Breast epithelium (tissue), 3 donors: ENCODE measurements around the gene BRD8.

Source experiments
- CTCF ChIP-seq, 3 donors: fragments of 450-650 bp; IDR thresholded peaks; one replicate each; pipeline ENCODE4 v1.5.1; 2016 to 2017; ENCODE audit warnings: antibody characterized with exemption in 3 of 3, mild to moderate bottlenecking in 3 of 3, moderate library complexity in 3 of 3
- POLR2A ChIP-seq: fragments of 450-650 bp; IDR thresholded peaks from one replicate; pipeline ENCODE4 v1.6.1; 2016; ENCODE audit warnings: antibody characterized with exemption, mild to moderate bottlenecking, moderate library complexity
- POLR2AphosphoS5 ChIP-seq, 3 donors: sonication (generic); formaldehyde crosslinking; IDR thresholded peaks; one replicate each; pipeline ENCODE4 v1.6.1; 2017; ENCODE audit warnings: antibody characterized with exemption in 3 of 3

GRCh38 chr5:138102454-138103318 lies 75.7 kb downstream of the BRD8 start:
- TF ChIP-seq CTCF (IDR thresholded peaks at IDR 0.05) (no peak), POLR2A (no peak), POLR2AphosphoS5 (IDR thresholded peaks at IDR 0.05) (no peak)
